T-cell (primary cell): Measurements from ENCODE around the gene TFDP2. TPM values are rescaled to one million over a fixed set of nuclear protein-coding genes. Genes with fewer than 3 reads are reported as not detected.
"Not testable (repeated sequence)": the region's sequence is repeated elsewhere in the genome, so short reads cannot be mapped to it uniquely, and the experiment has no call there.

ENCODE experiments used
- ATAC-seq, 4 experiments: fragments of 200-7000 bp in 3 of 4; fragments of 150-1000 bp in 1 of 4; cut with Tn5 transposase; replicated peaks in 1 of 4; 1 replicate in 3 of 4; 2 replicates in 1 of 4; pipeline ENCODE4 v1.10.0; 2021; ENCODE audit warnings: moderate library complexity in 3 of 4, mild to moderate bottlenecking in 2 of 4, moderate number of reproducible peaks in 1 of 4
- CTCF ChIA-PET, 2 donors: fragments of 300-600 bp; sonication (Branson Sonifier 250); formaldehyde crosslinking; loops; one replicate each; lab custom pipeline; 2022; ENCODE audit warnings: antibody characterized with exemption in 2 of 2; lab: Charles Lee
- POLR2A ChIA-PET, 2 donors: fragments of 300-600 bp; sonication (Branson Sonifier 250); formaldehyde crosslinking; loops; one replicate each; lab custom pipeline; 2022; ENCODE audit warnings: antibody characterized with exemption in 2 of 2; lab: Charles Lee
- DNase-seq, 35 experiments: peaks; one replicate each; pipeline versions ENCODE4 v3.0.0 to v3.0.0-alpha.2; 2013 to 2023
- H3K27ac ChIP-seq: one replicate; pipeline ENCODE4 v1.5.1; 2013; ENCODE audit warnings: low read length
- H3K27me3 ChIP-seq, 2 experiments: replicated peaks in 1 of 2; 1 replicate in 1 of 2; 2 replicates in 1 of 2; pipeline versions ENCODE4 v1.6.1 to v1.7.0; 2013; ENCODE audit warnings: low read length in 1 of 2, mixed read lengths in 1 of 2; ENCODE audit not compliant: control insufficient read depth in 2 of 2, insufficient read depth in 2 of 2; ENCODE audit errors: extremely low read depth in 1 of 2
- H3K36me3 ChIP-seq, 2 donors: 1 replicate in 1 of 2; 2 replicates in 1 of 2; pipeline versions ENCODE4 v1.6.1 to v1.7.0; 2013; ENCODE audit warnings: low read length in 1 of 2; ENCODE audit not compliant: control insufficient read depth in 2 of 2, insufficient read depth in 1 of 2; ENCODE audit errors: extremely low read depth in 1 of 2
- H3K4me1 ChIP-seq, 2 experiments: 1 replicate in 1 of 2; 2 replicates in 1 of 2; pipeline versions ENCODE4 v1.6.1 to v1.7.0; 2013; ENCODE audit warnings: low read length in 2 of 2, mixed read lengths in 1 of 2; ENCODE audit not compliant: insufficient read depth in 2 of 2, control insufficient read depth in 1 of 2; ENCODE audit errors: extremely low read depth in 1 of 2
- H3K4me3 ChIP-seq, 2 donors: 1 replicate in 1 of 2; 2 replicates in 1 of 2; pipeline versions ENCODE4 v1.5.1 to v1.7.0; 2013; ENCODE audit warnings: mild to moderate bottlenecking in 2 of 2, low read length in 1 of 2, moderate library complexity in 1 of 2; ENCODE audit not compliant: control insufficient read depth in 1 of 2; ENCODE audit errors: extremely low read depth in 1 of 2
- H3K9me3 ChIP-seq: 2 replicates; pipeline ENCODE4 v1.7.0; 2013
- H3K27ac Mint-ChIP-seq, 2 donors: one replicate each; pipeline ENCODE4 v1.8.0; 2020 to 2021; ENCODE audit warnings: mild to moderate bottlenecking in 2 of 2, mixed read lengths in 2 of 2
- H3K27me3 Mint-ChIP-seq, 2 donors: one replicate each; pipeline ENCODE4 v1.8.0; 2021 to 2022; ENCODE audit warnings: mixed read lengths in 2 of 2
- H3K36me3 Mint-ChIP-seq: one replicate; pipeline ENCODE4 v1.8.0; 2021; ENCODE audit warnings: mixed read lengths
- H3K4me1 Mint-ChIP-seq, 3 donors: one replicate each; pipeline ENCODE4 v1.8.0; 2020 to 2022; ENCODE audit warnings: mixed read lengths in 3 of 3, mild to moderate bottlenecking in 1 of 3
- H3K4me3 Mint-ChIP-seq, 3 donors: one replicate each; pipeline ENCODE4 v1.8.0; 2020 to 2022; ENCODE audit warnings: mild to moderate bottlenecking in 3 of 3, mixed read lengths in 3 of 3, moderate library complexity in 3 of 3
- H3K9me3 Mint-ChIP-seq, 3 donors: one replicate each; pipeline ENCODE4 v1.8.0; 2020 to 2022; ENCODE audit warnings: mixed read lengths in 3 of 3
- WGBS: methylation state at CpG from one replicate; pipeline ENCODE4 v1.1.5; 2013; ENCODE audit warnings: missing lambda C conversion rate; ENCODE audit not compliant: insufficient coverage; 5-methylcytosine and 5-hydroxymethylcytosine counted together
- total RNA-seq, 35 experiments: library from RNA in 6 of 35; stranded (reverse) in 6 of 35; fragments of 120-200 nt in 1 of 35; gene quantifications; one replicate each; pipeline versions ENCODE4 v1.2.1 to v1.2.4 and lab custom pipeline; 2013 to 2026

The TFDP2 gene
- total RNA-seq, 5 donors from 2014 or later (not counting 1 experiment from before 2014, with no cell fraction given) = 30.1 to 45.0 (median 35.5) TPM

DNA sequence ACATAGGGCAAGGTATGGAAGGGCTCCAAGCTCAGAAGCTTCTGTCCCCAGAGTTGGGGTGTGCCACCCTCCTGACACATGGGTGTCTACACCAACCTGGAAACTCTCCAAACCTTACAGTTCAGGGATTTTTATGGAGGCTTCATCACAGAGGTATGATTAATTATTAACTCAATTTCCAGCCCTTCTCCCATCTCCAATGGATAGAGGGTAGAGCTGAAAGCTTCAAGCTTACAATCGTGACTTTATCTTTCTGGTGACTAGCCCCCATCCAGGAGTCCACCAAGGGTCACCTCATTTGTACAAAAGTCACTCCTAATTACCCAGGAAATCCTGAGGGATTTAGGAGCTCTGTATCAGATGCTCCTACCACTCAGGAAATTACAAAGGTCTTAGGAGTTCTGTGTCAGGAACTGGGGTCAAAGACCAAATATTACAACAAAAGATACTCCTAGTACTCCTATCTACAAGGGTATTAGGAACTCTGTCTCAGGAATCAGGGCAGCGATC lies 62.7 kb downstream of the TFDP2 start:
- WGBS = no CpG with 5 or more reads among the region's 2 CpGs
- no peaks in the 10 kb centered on the region for H3K27me3 Mint-ChIP-seq
- no peaks in the 10 kb centered on the region for H3K36me3 ChIP-seq
- H3K4me3 Mint-ChIP-seq = no peak overlapping the region
- ChIA-PET POLR2A (interaction anchor here in 1 of 2 donors (0.6 kb wide), 1 partner anchor 239 kb away, joined by 4 read pairs; no protein-coding TSS in a partner anchor), CTCF (no interaction called here)
- DNase-seq = no peak
- no peaks in the 10 kb centered on the region for H3K9me3 ChIP-seq
- no peak overlapping the region for H3K27ac ChIP-seq
- peaks cover 26% of the 10 kb centered on the region for H3K36me3 Mint-ChIP-seq
- no peaks in the 10 kb centered on the region for H3K4me1 ChIP-seq
- H3K27me3 ChIP-seq = no peaks in the 10 kb centered on the region
- H3K4me3 ChIP-seq = no peak overlapping the region
- ATAC-seq = no peak
- peaks cover 4 to 10% (median 5%) of the 10 kb centered on the region in 3 donors for H3K9me3 Mint-ChIP-seq
- no peaks in the 10 kb centered on the region for H3K4me1 Mint-ChIP-seq
- H3K27ac Mint-ChIP-seq = no peak overlapping the region

DNA sequence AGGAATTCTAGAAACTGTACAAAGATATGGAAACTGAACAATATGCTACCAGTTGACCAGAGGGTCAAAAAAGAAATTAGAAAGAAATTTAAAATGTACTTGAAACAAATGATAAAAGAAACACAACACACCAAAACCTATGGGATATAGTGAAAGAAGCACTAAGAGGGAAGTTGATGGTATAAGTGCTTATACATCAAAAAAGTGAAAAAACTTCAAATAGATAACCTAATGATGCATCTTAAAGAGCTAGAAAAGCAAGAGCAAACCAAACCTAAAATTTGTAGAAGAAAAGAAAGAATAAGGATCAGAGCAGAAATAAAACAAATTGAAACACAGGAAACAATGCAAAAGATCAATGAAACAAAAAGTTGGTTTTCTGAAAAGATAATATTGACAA lies 68.2 kb downstream of the TFDP2 start:
- Mint-ChIP-seq H3K4me1 (peaks cover 0 to 3% (median 0%) of the 10 kb centered on the region in 3 donors), H3K9me3 (peaks cover 6 to 28% (median 11%) of the 10 kb centered on the region in 3 donors), H3K27ac (no peak overlapping the region), H3K27me3 (no peaks in the 10 kb centered on the region), H3K4me3 (no peak overlapping the region), H3K36me3 (peaks cover 57% of the 10 kb centered on the region)
- CTCF ChIA-PET = interaction anchor here in 1 of 2 donors (0.6 kb wide), 1 partner anchor 197 kb away, joined by 3 read pairs; no protein-coding TSS in a partner anchor
- no peak for DNase-seq
- ATAC-seq = no peak
- Histone ChIP-seq H3K4me3 (no peak overlapping the region), H3K9me3 (no peaks in the 10 kb centered on the region), H3K4me1 (no peaks in the 10 kb centered on the region), H3K36me3 (no peaks in the 10 kb centered on the region), H3K27ac (no peak overlapping the region), H3K27me3 (no peaks in the 10 kb centered on the region)
- POLR2A ChIA-PET = interaction anchor here in 1 of 2 donors (0.6 kb wide), 1 partner anchor 36 kb away, joined by 8 read pairs; no protein-coding TSS in a partner anchor

DNA sequence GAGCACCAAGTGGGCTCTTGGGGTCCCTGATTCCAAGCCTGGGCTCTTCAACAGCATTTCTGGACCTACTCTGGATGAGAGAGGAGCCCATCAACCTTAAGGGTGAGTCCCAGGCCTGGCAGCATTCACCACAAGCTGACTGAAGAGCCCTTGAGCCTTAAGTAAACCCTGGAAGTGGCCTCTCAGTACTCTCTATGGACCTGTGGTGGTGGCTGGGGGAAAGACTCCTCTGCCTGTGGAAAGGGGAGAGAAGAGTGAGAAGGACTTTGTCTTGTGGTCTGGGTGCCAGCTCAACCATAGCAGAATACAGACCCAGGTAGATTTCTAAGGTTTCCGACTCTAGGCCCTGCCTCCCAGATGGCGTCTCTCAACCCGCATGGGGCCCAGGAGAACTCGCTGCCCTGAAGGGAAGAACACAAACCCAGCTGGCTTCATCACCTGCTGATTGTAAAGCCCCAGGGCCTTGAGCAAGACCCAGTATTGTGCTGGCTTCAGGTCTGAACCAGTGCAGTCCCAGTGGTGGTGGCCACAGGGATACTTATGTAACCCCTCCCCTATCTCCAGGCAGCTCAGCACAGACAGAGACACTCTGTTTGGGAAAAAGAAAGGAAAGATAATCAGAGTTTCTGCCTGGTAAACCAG lies 71.4 kb downstream of the TFDP2 start:
- POLR2A ChIA-PET = no interaction called here
- no peaks in the 10 kb centered on the region for H3K36me3 ChIP-seq
- H3K36me3 Mint-ChIP-seq = peaks cover 47% of the 10 kb centered on the region
- H3K9me3 ChIP-seq = no peaks in the 10 kb centered on the region
- 94% methylated on average over 4 of the region's 4 CpGs for WGBS
- no peak overlapping the region for H3K27ac Mint-ChIP-seq
- H3K4me1 ChIP-seq = no peaks in the 10 kb centered on the region
- no peaks in the 10 kb centered on the region for H3K27me3 Mint-ChIP-seq
- H3K4me3 Mint-ChIP-seq = no peak overlapping the region
- no peak overlapping the region for H3K4me3 ChIP-seq
- peaks cover 0 to 3% (median 0%) of the 10 kb centered on the region in 3 donors for H3K4me1 Mint-ChIP-seq
- no peaks in the 10 kb centered on the region for H3K27me3 ChIP-seq
- peaks cover 6 to 18% (median 6%) of the 10 kb centered on the region in 3 donors for H3K9me3 Mint-ChIP-seq
- no peak overlapping the region for H3K27ac ChIP-seq
- DNase-seq = no peak
- ATAC-seq = no peak
- CTCF ChIA-PET = no interaction called here

DNA sequence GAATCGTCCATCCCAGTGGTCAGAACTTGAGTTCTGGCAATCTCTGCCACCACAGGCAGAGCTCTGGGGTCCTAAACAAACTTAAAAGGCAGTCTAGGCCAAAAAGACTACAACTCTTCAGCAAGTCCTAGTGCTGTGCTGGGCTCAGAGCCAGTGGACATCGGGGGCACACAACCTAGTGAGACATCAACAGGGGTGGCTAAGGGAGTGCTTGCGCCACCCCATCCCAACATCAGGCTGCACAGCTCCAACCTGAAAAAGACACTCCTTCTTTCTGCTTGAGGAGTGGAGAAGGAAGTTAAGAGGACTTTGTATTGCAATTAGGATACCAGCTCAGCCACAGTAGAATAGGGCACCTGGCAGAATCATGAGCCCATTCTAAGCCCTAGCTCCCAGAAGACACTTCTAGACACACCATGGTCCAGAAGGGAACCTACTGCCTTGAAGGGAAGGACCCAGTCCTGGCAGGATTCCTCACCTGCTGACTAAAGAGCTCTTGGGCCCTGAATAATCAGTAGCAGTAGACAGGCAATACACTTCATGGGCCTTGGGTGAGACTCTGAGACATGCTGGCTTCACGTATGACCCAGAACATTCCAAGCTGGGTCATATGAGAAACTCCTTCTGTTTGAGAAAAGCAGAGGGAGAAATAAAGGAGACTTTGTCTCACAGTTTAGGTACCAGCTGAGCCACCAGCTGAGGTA lies 72.0 kb downstream of the TFDP2 start:
- Mint-ChIP-seq H3K27me3 (no peaks in the 10 kb centered on the region), H3K4me3 (no peak overlapping the region), H3K9me3 (peaks cover 6 to 18% (median 6%) of the 10 kb centered on the region in 3 donors), H3K4me1 (peaks cover 0 to 3% (median 0%) of the 10 kb centered on the region in 3 donors), H3K27ac (no peak overlapping the region), H3K36me3 (peaks cover 50% of the 10 kb centered on the region)
- Histone ChIP-seq H3K27me3 (no peaks in the 10 kb centered on the region), H3K36me3 (no peaks in the 10 kb centered on the region), H3K4me1 (no peaks in the 10 kb centered on the region), H3K27ac (no peak overlapping the region), H3K4me3 (no peak overlapping the region), H3K9me3 (no peaks in the 10 kb centered on the region)
- no peak for ATAC-seq
- WGBS = 90% methylated on average over 3 of the region's 4 CpGs
- DNase-seq = no peak
- CTCF ChIA-PET = no interaction called here
- POLR2A ChIA-PET = no interaction called here

DNA sequence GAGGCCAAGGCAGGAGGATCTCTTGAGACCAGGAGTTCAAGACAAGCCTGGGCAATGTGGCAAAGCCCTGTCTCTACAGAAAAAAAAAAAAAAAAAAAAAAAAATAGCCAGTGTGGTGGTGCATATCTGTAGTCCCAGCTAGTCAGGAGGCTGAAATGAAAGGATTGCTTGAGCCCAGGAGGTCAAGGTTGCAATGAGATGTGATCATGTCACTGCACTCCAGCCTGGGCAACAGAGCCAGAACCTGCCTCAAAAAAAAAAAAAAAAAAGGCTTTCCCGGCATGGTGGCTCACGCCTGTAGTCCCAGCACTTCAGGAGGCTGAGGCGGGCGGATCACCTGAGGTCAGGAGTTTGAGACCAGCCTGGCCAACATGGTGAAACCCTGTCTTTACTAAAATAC lies 73.7 kb downstream of the TFDP2 start:
- H3K4me3 Mint-ChIP-seq, H3K27ac Mint-ChIP-seq, H3K4me1 ChIP-seq, DNase-seq, H3K27ac ChIP-seq, H3K27me3 Mint-ChIP-seq, POLR2A ChIA-PET, H3K27me3 ChIP-seq, H3K4me1 Mint-ChIP-seq, H3K4me3 ChIP-seq, ATAC-seq, H3K9me3 ChIP-seq, H3K36me3 ChIP-seq: not testable (repeated sequence)
- CTCF ChIA-PET = interaction anchor here in 1 of 2 donors (0.7 kb wide), 1 partner anchor 226 kb away, joined by 4 read pairs; no protein-coding TSS in a partner anchor
- WGBS = no CpG with 5 or more reads among the region's 4 CpGs
- H3K9me3 Mint-ChIP-seq = peaks cover 6 to 13% (median 6%) of the 10 kb centered on the region in 3 donors
- H3K36me3 Mint-ChIP-seq = peaks cover 46% of the 10 kb centered on the region

DNA sequence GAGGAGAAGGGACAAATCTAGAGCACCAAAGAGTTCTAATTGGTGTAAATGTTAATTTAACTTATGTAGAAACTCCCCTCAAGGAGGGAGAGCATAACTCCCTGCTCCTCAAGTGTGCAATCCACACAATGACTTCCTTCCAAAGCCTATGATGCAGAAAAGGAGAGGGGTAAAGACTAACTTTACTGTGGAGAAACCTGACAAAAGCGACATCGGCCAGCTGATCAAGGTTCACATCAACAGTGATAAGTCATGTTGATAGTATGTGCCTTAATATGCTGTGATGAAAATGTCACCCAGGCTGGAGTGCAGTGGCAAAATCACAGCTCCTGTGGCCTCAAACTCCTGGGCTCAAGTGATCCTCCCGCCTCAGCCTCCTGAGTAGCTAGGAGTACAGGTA lies 76.5 kb downstream of the TFDP2 start:
- Histone ChIP-seq H3K9me3 (no peaks in the 10 kb centered on the region), H3K27me3 (no peaks in the 10 kb centered on the region), H3K36me3 (no peaks in the 10 kb centered on the region), H3K4me3 (no peak overlapping the region), H3K27ac (no peak overlapping the region), H3K4me1 (no peaks in the 10 kb centered on the region)
- Mint-ChIP-seq H3K4me3 (no peak overlapping the region), H3K27ac (no peak overlapping the region), H3K9me3 (no peaks in the 10 kb centered on the region), H3K4me1 (no peaks in the 10 kb centered on the region), H3K27me3 (no peaks in the 10 kb centered on the region), H3K36me3 (peaks cover 27% of the 10 kb centered on the region)
- CTCF ChIA-PET = interaction anchor here in 1 of 2 donors (0.6 to 0.7 kb wide), 2 partner anchors 24 to 576 kb away, joined by 3 to 5 read pairs; no protein-coding TSS in a partner anchor
- no peak for ATAC-seq
- WGBS = 100% methylated on average over 3 of the region's 3 CpGs
- DNase-seq = no peak
- POLR2A ChIA-PET = no interaction called here
